ENCODE results near the gene PGAP6.

DNA sequence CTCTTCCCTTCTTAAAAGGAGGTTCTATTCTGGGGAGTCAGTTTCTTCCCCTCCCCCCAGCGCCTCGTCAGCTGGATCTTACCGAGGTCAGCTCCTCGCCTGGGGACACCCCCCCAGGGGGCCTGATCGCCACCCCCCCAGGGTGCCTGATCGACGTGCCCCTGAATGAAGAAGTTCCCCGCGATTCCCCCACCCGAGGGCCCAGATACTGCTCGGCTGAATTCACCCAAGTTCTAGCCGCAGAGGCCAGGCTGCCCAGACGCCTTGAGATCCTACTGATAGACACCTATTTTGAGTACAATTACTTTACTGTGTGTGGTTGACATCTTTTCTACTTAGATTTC lies 45.1 kb upstream of the PGAP6 start:
- TF ChIP-seq ZNF33B (CRISPR knock-in tag; IDR thresholded peaks at IDR 0.05): no peak
- TF ChIP-seq JUN (CRISPR knock-in tag; IDR thresholded peaks at IDR 0.05): no peak
- TF ChIP-seq ZNF10 (CRISPR knock-in tag; IDR thresholded peaks at IDR 0.05; ENCODE audit: borderline replicate concordance, low read depth): no peak
